CD4-positive, alpha-beta T cell treated with Interferon alpha-2 for 1 hour (primary cell): ENCODE data around the gene NAPB.
"Not testable (repeated sequence)": the region's sequence is repeated elsewhere in the genome, so short reads cannot be mapped to it uniquely, and the experiment has no call there.

Experiments used
- DNase-seq, 2 donors: peaks; one replicate each; pipeline ENCODE4 v3.0.0-alpha.2; 2020 to 2022

NAPB gene

DNA sequence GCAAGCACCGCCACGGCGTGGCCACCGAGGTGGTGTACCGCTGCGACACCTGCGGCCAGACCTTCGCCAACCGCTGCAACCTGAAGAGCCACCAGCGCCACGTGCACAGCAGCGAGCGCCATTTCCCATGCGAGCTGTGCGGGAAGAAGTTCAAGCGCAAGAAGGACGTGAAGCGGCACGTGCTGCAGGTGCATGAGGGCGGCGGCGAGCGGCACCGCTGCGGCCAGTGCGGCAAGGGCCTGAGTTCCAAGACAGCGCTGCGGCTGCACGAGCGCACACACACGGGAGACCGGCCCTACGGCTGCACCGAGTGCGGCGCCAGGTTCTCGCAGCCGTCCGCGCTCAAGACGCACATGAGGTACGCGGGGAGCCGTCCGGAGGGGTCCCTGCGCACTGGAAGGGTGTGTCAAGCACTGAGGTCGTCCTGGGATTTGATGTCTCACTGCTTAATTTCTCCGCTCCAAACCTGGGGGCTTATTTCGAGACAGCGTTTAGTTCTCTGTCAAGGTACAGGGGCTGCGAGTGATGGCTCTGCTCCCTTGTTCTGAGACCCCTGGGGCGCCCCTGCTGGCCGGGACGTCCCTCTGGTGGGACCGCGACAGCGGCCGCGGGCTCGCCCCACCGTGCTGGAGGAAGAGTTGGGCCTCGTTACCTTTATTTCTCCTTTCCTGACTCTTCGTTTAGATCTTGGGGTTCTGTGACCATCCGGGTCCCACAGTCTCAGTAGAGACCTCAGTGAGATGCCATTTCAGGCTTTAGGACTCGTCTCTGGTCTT, 55.7 kb downstream of the NAPB start:
- no peak for DNase-seq

DNA sequence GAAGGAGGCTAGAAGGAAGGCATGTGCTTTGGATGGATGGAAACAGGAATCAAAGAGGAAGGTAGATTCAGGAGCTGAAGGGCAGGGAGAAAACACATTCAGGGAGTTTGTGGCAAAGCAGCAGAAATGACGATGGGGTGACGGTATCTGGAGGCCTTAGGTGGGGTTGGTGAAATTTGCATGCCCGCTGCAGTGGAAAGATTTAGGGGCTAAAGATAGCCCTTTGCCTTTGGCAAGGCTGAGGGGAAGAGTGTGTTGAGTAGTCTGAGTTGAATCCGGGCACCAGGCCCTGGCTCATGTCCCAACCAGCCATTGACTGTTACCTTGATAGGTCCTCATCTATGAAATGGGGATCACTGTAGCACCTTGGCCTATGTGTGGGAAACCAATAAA, 58.0 kb downstream of the NAPB start:
- DNase-seq: no peak

DNA sequence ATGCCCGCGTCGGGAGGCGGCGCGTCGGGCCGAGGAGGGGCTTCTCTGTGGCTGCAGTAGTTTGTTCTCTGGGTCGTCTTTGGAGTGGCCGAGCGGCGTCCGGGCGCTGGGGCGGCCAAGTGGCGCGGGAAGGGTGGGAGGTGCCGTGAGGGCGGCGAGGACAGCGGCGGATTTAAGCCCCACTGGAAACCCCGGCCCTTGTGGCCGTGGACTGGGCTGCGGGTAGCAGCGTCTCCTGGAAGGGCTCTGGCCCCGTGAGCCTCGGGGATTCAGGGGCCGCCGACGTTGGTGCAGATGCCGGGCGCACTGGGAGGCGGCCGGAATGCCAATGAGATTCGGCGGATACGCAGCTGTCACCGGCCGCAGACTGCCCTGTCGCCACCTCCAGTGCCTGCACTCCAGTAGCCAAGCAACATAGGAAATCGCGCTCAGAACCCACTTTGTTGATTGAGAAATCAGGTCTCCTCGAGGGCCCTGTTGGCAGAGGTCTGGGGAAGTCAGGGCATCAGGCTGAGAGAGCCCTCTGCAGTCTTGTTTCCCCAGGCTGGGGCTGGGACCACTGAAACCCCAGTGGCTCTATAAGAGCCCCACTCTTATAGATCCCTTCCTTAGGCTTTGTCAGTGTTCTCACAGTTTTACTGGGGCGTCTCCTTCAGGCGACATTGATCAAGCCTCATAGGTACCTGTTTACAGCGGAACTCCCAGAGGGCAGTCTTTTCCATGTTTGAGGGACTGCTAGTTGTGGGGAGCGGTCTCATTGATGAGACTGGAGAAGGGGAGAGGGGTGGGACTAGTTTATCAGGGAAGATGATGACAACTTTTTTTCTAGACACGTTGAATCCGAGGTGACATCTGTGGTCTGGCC, 58.7 kb downstream of the NAPB start:
- DNase-seq: peak; percentile 52 to 53

DNA sequence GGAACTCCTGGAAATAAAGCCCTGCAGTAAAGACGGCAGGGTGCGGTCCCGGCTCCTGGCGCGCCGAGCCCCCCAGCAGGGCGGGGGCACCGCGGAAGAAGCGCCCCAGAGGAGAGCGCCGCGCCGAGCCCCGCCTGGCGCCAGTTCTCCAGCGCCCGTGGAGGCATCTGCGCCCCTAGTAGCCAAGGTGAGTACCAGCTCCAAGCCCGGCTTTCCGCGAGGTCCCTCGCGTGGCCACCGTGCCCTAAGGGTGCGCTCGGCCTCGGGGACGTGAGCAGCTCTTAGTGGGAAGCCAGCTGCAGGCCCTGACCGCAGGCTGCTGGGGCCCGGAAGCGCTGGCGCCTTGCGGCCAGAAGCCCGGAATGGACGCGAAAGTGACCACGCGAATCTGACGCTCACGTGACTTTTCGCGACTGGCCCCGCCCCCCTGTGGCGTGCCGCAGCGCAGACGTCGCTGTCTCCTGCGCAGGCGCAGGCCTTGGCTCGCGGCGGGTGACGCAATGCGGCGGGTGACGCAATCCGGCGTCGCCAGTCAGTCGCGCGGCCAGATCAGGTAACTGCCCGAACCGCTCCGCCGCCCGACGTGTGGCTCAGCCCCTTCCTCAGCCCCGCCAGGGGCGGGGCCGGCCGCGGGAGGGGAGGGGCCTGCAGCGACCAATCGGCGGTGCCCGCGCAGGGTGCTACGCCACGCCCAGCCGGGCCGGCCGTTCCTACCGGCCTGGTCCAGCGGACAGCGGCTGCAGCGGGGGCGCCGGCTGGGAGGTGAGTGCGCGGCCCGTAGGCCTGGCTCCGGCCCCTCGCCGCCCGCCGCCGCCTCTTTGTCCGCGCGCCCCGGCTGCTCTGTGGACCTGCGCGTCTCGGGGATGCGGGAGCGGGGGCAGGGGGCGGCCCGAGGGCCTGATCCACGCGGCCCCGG, 59.6 kb downstream of the NAPB start, which contains the start of gene GZF1:
Gene GZF1, plus strand, starts transcription at position 707 of the 916 bp plus-strand sequence. CDS start 2,202 bp downstream, outside the sequence.
- DNase-seq: peak; percentile 99

DNA sequence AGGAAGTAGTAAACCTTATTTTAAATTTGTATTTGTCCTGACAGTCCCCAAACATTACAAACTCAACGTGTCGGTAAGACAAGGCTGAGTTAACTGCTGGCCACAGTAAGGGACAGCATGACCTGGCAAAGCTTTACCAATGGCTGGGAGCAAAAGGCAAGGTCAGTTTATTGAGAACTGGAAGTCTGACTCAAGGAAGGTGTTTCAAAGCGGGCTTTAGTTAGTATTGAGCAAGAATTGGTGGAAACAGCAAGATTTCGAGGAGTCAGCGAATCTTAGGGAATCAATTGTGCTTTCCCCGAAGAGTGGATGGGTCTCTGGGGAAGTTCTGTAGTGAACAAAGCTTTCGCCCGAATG, 60.2 kb downstream of the NAPB start:
- DNase-seq: no peak

DNA sequence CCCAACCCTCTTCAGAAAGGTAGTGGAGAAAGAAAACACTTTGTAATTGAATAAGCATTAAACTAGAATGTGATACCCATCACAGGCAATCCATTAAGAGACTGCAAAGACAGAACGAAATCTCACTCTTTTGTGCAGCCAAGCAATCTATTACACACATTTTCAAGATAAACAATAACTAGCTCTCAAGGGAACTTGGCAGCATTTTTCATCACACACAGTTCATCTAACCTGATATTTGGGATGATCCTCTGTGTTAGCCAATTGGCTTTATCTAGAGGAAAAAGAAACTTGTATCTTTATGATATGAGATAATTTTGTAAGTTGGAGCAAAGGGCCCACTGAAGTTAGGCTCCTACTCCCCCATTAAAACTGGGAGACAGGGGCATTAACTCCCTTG, 60.8 kb downstream of the NAPB start:
- no peak for DNase-seq

DNA sequence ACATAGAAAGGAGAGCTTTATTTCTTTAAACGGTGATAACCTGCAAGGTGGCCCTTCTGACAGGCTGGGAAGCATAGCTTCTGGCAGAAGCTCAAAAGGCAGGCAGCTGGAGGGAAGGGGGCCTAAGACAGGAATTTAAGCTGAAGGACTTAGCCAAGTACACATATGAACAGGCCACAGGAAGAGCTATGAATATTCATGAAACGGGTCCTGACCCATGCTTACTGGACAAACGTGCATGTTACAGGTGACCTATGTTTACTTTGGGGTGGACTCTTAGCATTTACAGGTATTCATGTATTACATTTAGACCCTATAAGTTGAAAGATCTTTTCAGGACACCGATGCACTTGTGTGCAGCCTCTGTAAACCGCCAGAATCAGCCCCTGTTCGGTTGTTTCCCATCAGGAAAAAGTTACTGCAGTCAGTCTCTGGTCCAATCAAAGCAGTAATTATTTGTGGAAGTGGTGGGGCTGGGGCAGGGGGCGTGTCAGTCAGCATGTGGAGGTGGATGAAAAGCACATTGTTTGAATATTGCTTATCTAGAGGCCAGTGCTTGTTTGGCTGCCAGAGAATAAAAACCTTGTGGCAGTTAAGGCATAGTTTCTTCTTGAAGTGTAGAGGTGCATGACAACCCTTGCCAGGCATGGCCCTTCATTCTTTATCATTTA, 62.2 kb downstream of the NAPB start:
- no peak for DNase-seq

DNA sequence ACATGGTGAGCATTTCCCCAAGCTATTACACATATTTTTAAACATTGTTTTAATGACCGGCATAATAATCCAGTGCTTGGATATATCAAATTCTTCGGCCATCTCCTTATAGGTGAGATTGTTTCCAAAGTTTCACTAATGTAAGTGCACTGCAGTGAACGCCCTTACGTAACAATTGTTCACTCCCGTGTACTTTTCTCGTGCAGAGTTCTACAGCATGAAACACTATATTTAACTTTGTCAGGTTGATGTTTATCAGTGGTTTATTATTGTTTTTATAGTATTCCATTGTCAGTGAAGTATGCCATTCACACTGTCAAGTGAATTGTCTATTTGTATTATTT, 62.8 kb downstream of the NAPB start:
- DNase-seq: no peak

DNA sequence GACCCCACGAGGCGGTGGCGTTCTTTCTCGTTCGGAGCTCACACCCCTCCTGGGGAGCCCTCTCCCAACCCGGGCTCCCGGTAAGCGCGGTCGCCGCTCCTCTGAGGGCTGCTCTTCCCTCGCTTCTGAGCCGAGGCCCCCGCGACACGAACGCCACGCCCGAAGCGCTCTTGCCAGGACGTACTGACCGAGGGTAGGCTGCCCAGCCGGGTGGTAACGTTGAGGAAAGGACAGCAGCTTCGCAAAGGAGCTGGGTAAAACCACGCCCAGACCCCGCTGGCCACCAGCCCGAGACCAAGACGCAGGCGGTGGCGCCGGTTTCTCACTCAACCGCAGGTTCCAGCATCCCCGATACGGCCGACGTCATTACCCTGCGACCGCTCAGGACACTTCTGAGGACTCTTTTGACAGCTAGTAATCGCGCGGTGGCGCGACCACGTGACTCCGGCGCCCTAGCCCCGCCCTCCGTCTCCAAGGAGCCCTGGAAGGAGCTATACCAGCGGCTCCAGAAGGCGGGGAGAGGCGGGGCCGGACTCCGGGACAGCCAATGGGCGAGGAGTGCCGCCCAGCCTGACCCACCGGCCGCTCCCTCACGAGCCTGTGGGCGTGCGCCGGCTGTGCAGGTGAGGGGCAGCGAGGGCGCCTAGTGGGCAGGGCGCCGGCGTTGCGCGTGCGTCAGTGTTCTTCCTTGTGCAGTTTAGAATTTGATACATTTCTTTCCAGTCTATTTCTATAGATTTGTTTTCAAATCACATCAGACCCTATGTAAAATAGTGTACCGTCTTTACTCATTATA, 63.3 kb downstream of the NAPB start:
- DNase-seq: peak; percentile 100

DNA sequence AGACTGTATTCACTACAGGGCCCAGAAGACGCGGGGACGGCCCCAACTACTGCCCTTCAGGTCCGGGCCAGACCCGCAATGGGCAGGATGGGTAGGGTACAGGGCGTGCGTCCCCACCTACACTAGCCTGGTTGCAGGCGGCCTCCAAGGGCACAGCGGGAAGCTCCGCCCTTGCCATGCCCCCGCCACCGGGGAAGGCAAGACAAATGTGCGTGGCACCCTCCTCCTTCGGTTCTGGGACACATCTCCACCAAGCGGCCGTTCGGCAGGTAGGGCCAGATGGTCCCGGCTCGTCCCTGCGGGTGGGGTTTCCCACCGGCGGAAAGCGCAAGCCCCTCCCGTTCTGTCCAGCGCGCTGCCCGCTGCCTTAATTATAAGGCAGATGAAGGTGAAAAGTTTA, 65.1 kb downstream of the NAPB start:
- DNase-seq: no peak

DNA sequence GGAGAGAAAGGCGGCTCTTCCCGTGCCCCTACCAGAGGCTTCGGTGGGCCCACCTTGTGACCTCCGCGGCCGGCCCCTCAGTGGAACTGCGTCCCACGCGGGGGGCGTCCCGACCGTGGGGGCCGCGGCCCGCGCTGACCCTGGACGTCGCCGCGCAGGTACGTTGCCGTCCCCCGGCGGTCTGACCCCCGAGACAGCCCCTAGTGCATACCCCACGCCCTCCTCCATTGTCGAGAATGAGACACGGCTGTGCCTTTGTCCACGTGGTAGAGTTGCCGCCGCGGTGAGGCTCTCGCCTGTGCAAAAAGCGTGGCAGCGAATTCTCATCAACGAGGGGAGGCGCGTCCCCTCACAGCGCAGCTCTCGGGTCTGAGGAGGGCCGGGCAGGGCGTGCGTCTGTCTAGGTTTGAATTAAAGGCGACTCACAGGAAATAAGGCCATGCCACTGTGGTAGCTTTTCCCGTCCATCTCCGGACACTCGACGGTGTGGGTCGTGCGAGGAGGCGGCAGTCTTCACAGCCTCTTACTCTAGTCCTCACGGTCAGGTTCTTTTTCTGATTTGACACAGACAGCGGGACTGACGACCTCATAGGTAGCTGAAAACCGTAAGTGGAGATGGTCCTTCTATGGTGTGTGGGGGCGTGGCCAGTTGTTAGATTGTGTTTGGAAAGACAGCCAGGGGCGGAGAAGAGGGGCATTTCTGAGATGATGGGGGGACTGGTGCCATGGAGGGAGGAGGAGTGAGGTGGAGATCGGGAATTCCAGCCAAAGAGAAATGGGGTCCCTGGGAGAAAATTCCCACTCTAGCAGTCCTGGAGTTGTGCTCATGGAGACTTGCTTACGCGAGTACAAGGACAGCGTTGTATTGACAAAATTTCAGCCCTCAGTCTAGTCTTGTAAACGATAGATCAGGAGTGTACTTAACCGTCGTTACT, 70.1 kb downstream of the NAPB start:
- DNase-seq: peak; percentile 67 to 80

DNA sequence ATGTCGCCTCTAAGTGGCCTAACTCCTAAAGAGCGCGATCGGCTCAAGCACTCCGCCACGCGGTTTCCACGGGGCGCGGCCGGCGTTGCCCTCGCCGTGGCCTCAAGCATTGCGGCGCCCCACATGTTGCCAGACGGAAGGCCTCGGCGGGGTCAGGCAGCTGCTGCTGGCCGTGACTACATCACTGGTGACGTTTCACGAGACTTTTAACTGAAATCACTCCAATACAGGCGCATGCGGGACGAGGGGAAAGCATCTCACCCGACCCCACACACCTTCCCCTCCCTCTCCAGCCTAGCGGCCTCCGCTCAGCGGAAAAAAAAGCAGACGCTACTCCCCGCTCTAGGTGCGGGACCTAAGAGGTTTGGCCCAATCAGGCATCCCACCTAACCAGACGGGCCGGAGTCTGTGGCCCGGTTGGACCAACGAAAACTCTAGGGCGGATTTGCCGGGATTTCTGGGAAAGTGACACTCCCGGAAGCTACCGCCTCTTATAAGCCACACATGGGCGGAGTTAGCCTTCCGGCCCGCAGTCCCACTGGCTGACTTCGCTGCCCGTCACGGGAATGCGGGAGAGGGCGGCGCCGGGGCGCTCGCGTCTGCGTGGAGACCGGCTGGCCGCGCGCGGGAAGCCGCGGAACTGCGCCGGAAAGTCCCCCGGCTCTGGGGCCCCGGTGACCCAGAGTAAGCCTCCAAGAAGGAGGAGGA, 70.9 kb downstream of the NAPB start, which contains the start of gene NXT1:
Gene NXT1, plus strand, starts transcription at position 596 of the 708 bp plus-strand sequence. CDS start 3,251 bp downstream, outside the sequence.
- peak; percentile 96 to 98 for DNase-seq

DNA sequence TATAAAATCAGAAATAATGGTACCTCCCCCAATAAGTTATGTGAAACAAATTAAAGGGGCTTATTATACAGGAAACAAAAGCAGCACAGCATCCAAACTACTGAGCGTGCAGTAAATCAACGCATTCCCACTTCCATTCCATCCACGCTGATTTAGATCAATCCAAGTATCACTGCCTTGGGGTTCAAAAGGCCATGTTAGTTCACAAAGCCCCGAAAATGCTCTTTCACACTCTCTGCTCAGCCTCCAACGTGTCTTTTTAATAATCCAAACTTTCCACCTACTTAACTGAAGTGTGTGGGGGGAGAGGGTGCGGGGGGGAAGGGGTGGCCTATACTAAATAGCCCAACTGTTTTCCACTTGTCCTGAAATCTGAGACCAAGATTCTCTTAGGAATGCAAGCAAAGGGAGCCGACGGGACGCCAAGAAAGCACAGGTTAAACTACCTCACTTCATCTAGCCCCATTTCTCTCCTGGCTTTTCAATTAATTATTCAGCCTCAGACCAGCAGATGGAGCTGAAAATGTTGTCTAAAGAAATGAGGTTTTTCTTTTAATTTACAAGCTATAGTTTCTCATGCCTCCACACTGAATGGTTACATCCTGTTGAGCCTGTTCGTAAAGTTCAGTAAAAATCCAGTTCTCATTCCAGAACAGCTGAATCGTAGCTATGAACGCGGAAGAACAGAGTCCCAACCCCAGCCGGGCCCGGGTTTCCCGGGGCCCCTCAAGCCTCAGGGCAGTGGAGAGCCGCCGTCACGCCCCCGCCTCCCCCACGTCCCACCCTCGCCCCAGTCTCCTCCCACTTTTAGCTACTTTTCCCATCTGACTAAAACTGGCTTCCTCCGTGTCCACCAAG, 71.7 kb downstream of the NAPB start:
- DNase-seq: peak; percentile 83 to 87

DNA sequence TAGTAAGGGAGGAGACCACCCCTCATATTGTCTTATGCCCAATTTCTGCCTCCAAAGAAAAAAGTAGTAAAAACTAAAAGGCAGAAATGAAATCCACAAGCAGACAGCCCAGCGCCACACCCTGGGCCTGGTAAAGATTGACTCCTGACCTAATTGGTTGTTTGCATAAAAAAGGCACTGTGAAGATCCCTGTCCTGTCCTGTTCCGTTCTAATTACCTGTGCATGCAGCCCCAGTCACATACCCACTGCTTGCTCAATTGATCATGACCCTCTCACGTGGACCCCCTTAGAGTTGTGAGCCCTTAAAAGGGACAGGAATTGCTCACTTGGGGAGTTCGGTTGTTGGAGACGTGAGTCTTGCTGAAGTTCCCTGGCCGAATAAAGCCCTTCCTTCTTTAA, 72.8 kb downstream of the NAPB start:
- not testable (repeated sequence) for DNase-seq

DNA sequence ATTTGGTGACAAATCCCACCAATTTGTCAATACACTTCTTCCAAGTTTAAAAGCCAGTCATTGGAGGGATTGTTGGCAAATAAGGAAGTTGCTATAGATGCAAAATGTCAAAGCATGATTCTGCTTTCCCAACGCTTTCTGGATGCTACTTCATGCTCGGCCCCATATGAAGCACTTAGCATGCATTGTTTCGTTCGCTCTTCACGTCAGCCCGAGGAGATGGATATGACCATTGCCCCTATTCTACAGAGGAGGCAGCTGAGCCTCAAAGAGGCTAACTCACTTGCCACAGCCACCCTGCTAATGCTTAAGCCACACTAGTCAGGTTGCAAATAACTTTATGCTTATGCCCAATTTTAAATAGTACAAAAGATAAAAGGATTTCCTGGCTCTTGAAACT, 73.5 kb downstream of the NAPB start:
- DNase-seq: no peak

DNA sequence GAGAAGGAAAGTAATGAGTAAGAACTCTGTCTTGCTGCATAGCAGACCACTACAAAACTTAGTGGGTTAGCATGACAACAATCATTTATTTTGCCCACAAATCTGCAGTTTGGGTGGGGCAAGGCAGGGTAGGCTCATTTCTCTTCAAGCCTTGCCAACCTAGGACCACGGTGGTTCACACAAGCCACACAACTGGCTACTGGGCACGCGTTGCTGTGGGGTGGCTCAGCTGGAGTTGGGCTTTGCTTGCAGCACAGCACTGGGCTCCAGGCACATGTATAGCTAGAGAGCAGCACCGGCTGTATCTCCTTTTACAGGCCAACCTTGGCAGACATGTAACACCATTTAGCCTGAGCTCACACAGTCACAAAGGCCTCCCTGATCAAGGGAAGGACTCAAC, 75.3 kb downstream of the NAPB start:
- DNase-seq: no peak

DNA sequence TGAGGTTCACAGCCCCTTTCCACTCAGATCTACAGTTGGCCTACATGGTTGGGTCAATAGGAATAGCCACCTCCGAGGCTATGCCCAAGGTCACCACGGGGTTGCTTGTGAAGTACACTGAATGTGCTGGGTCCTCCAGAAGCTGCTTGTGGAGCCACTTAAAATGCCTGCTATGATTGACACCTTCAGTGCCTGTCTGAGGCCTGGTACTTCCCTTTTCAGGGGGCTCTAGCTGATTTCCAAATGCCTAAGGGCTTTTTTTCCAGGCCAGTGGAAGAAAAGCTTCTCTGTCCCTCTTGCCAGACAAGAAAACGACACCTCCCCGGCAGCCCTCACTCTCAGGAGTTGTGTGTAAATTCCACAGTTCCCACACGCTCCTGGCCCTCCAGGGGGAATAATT, 77.0 kb downstream of the NAPB start:
- DNase-seq: no peak

DNA sequence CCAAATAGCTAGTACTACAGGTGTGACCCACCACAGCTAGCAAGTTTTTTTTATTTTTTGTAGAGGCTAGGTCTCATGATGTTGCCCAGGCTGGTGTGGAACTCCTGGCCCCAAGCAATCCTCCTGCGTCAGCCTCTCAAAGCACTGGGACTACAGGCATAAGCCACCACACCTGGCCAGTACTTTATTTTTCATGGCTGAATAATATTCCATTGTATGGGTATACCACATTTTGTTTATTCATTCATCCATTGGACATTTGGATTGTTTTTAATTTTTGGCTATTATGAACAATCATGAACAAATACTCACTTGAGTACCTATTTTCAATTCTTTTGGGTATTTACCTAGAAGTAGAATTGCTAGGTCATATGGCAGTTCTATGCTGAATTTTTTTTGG, 77.7 kb downstream of the NAPB start:
- no peak for DNase-seq

DNA sequence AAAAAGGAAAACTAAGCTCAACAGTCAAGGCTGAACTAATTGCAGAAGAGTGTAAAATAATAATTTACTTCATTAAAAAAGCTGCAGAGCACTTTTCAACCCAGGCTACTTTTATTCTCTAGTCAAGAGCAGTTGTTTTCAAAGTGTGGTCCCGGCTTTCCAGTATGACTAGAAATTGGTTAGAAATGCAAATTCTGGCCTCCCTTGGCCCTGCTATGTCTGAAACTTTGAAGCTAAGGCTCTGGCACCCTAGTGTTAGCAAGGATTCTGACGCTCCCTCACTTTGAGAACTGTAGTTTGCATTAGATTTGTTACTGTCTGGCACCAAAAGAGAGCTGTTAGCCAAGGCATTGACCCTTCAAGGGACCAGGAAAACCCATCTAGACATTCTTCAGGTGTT, 80.2 kb downstream of the NAPB start:
- DNase-seq: no peak
